KOPT-K1 (cell line): ENCODE results near the gene USB1.
"Not testable (repeated sequence)": the region's sequence is repeated elsewhere in the genome, so short reads cannot be mapped to it uniquely, and the experiment has no call there.

Experiments
- H3K27ac ChIP-seq: fragments of 200-600 bp; sonication (generic); 2 replicates; pipeline ENCODE4 v1.5.1; 2016; ENCODE audit warnings: antibody characterized with exemption, mild to moderate bottlenecking, low read depth, low read length; ENCODE audit not compliant: poor library complexity, severe bottlenecking
- H3K36me3 ChIP-seq: fragments of 200-600 bp; sonication (generic); 2 replicates; pipeline ENCODE4 v1.5.1; 2017; ENCODE audit warnings: antibody characterized with exemption, mild to moderate bottlenecking, low read length, moderate library complexity; ENCODE audit not compliant: insufficient read depth
- H3K9me3 ChIP-seq: fragments of 200-600 bp; sonication (generic); 2 replicates; pipeline ENCODE4 v1.5.1; 2017; ENCODE audit warnings: antibody characterized with exemption, low read length, mild to moderate bottlenecking; ENCODE audit not compliant: insufficient read depth, poor library complexity, severe bottlenecking

The USB1 gene

GRCh38 chr16:57997176-57997527, 4.1 kb upstream of the USB1 start:
- H3K27ac ChIP-seq: no peak overlapping the region
- peaks cover 38% of the 10 kb centered on the region for H3K36me3 ChIP-seq
- no peaks in the 10 kb centered on the region for H3K9me3 ChIP-seq

- Histone ChIP-seq H3K36me3 (peaks cover 42% of the 10 kb centered on the region), H3K27ac (peak overlapping the region; percentile 21), H3K9me3 (no peaks in the 10 kb centered on the region)
Observed at GRCh38 chr16:57997528-57998265, 3.5 kb upstream of the USB1 start.

GRCh38 chr16:57998486-57998885, 2.7 kb upstream of the USB1 start:
- no peaks in the 10 kb centered on the region for H3K9me3 ChIP-seq
- peak overlapping the region; percentile 21 for H3K27ac ChIP-seq
- peaks cover 50% of the 10 kb centered on the region for H3K36me3 ChIP-seq

- Histone ChIP-seq H3K27ac (no peak overlapping the region), H3K36me3 (peaks cover 50% of the 10 kb centered on the region), H3K9me3 (no peaks in the 10 kb centered on the region)
Observed at GRCh38 chr16:57998992-57999365, 2.2 kb upstream of the USB1 start.

- H3K9me3 ChIP-seq: no peaks in the 10 kb centered on the region
- H3K27ac ChIP-seq: peak overlapping the region; percentile 62
- H3K36me3 ChIP-seq: peaks cover 50% of the 10 kb centered on the region
Observed at GRCh38 chr16:57999366-57999970, 1.7 kb upstream of the USB1 start.

- peaks cover 54% of the 10 kb centered on the region for H3K36me3 ChIP-seq
- no peaks in the 10 kb centered on the region for H3K9me3 ChIP-seq
- peak within 1 kb of the TSS; percentile 62 for H3K27ac ChIP-seq
Observed at GRCh38 chr16:57999971-58000705, 1.1 kb upstream of the USB1 start, which contains the start of gene ZNF319. Gene ZNF319 (minus strand): TSS chr16:58000672. CDS start chr16:57998265, 2,407 bp downstream.

GRCh38 chr16:58001781-58002415, 691 bp downstream of the USB1 start:
- peaks cover 9% of the 10 kb centered on the region for H3K9me3 ChIP-seq
- peak overlapping the region; percentile 62 for H3K27ac ChIP-seq
- H3K36me3 ChIP-seq: peaks cover 50% of the 10 kb centered on the region

GRCh38 chr16:58002416-58002800, 1.2 kb downstream of the USB1 start:
- peaks cover 50% of the 10 kb centered on the region for H3K36me3 ChIP-seq

GRCh38 chr16:58002936-58003335, 1.7 kb downstream of the USB1 start:
- peaks cover 9% of the 10 kb centered on the region for H3K9me3 ChIP-seq
- H3K36me3 ChIP-seq: peaks cover 45% of the 10 kb centered on the region
- no peak overlapping the region for H3K27ac ChIP-seq

More at GRCh38 chr16:58002416-58002800, 1.2 kb downstream of the USB1 start:
- Histone ChIP-seq H3K27ac (no peak overlapping the region), H3K9me3 (peaks cover 9% of the 10 kb centered on the region)

GRCh38 chr16:58004736-58005135, 3.5 kb downstream of the USB1 start:
- H3K36me3 ChIP-seq: peaks cover 47% of the 10 kb centered on the region
- not testable (repeated sequence) for H3K9me3 ChIP-seq

GRCh38 chr16:58009856-58010416, 8.7 kb downstream of the USB1 start:
- Histone ChIP-seq H3K36me3 (peaks cover 59% of the 10 kb centered on the region), H3K9me3 (peaks cover 9% of the 10 kb centered on the region), H3K27ac (no peak overlapping the region)

More at GRCh38 chr16:58004736-58005135, 3.5 kb downstream of the USB1 start:
- H3K27ac ChIP-seq: not testable (repeated sequence)

GRCh38 chr16:58010886-58011285, 9.7 kb downstream of the USB1 start:
- Histone ChIP-seq H3K27ac (no peak overlapping the region), H3K9me3 (peaks cover 8% of the 10 kb centered on the region), H3K36me3 (peaks cover 56% of the 10 kb centered on the region)

- H3K27ac ChIP-seq: no peak overlapping the region
- H3K36me3 ChIP-seq: peaks cover 53% of the 10 kb centered on the region
- peaks cover under 1% of the 10 kb centered on the region for H3K9me3 ChIP-seq
Observed at GRCh38 chr16:58011652-58012051, 10.4 kb downstream of the USB1 start.

GRCh38 chr16:58012481-58012880, 11.3 kb downstream of the USB1 start:
- no peaks in the 10 kb centered on the region for H3K9me3 ChIP-seq
- H3K36me3 ChIP-seq: peaks cover 51% of the 10 kb centered on the region
- H3K27ac ChIP-seq: no peak overlapping the region
